ENCODE measurements around the gene GNG2. TPM values are rescaled to one million over a fixed set of nuclear protein-coding genes. Genes with fewer than 3 reads are reported as not detected.

Gene GNG2
- total RNA-seq (2014; rRNA removed) (6.8 and 9.3 TPM in 2 replicates), Bru-seq, nascent RNA (percentile 51 among the genes with signal in this experiment), BruChase-seq, experiment 1, labeled RNA remaining after a 6-hour chase (percentile 49 among the genes with signal in this experiment), BruChase-seq, experiment 2, labeled RNA remaining after a 2-hour chase (percentile 45 among the genes with signal in this experiment)
- long read RNA-seq, transcript GNG2-213 (4 exons, 2,125 nt): major isoform, 9 of 21 reads
- long read RNA-seq, partial matches to known transcripts: 1 of 21 reads
- long read RNA-seq, other reads (novel, unspliced or antisense): 10 of 21 reads

- TSS peak; percentile 24 for BruUV-seq (replicated peaks)
- H3F3A ChIP-seq (ENCODE audit: low read length, unreplicated experiment): no peaks in the 10 kb centered on the region
- no peaks in the 10 kb centered on the region for H3K9me3 ChIP-seq (ENCODE audit: low read length)
- peak within 1 kb of the TSS; percentile 75 for H3K4me3 ChIP-seq (ENCODE audit: low read length)
- peak within 1 kb of the TSS; percentile 94 for H3K4me2 ChIP-seq (ENCODE audit: low read length)
- no peaks in the 10 kb centered on the region for H3K27me3 ChIP-seq (ENCODE audit: low read length)
- ATAC-seq (peak; percentile 100), DNase-seq (peak; percentile 73)
- no peaks in the 10 kb centered on the region for H3K9me2 ChIP-seq (replicated peaks; ENCODE audit: low read length)
- TF ChIP-seq EZH2 (IDR thresholded peaks at IDR 0.05; ENCODE audit: low read length, unreplicated experiment): no peak
- no peak for TF ChIP-seq EZH2phosphoT487 (IDR thresholded peaks at IDR 0.05; ENCODE audit: borderline replicate concordance, low read length)
- TF ChIP-seq CTCF (conservative IDR thresholded peaks at IDR 0.05; ENCODE audit: low read depth, low read length): no peak
- peak within 1 kb of the TSS; percentile 53 for H3K9ac ChIP-seq (ENCODE audit: low read length)
- intact Hi-C loops (cut with micrococcal nuclease): loop anchor here (1.0 kb wide), 3 partner anchors 38 to 119 kb away; no protein-coding TSS in a partner anchor
- H4K20me1 ChIP-seq (ENCODE audit: low read length): no peaks in the 10 kb centered on the region
- peaks cover 28% of the 10 kb centered on the region for H3K4me1 ChIP-seq (ENCODE audit: insufficient read depth, low read length)
- H3K36me3 ChIP-seq (ENCODE audit: low read depth, low read length): no peaks in the 10 kb centered on the region
- no peaks in the 10 kb centered on the region for H3K79me2 ChIP-seq (ENCODE audit: low read length)
- H3K27ac ChIP-seq (ENCODE audit: low read length): peak within 1 kb of the TSS; percentile 36
- peak within 1 kb of the TSS; percentile 78 for H2AFZ ChIP-seq (ENCODE audit: low read length)
- POLR2A ChIA-PET (ENCODE audit: unreplicated experiment): interaction anchor here (0.5 to 1.0 kb wide), 6 partner anchors 26 to 701 kb away, joined by 4 to 11 read pairs (median 6); no protein-coding TSS in a partner anchor
- CTCF ChIA-PET: interaction anchor here (0.6 to 2.8 kb wide), 8 partner anchors 32 to 1489 kb away, joined by 3 to 17 read pairs (median 5); no protein-coding TSS in a partner anchor
Observed at GRCh38 chr14:51860164-51860824, at the start of gene GNG2. GNG2 (plus strand) TSS chr14:51860612; CDS start chr14:51950679, 90,067 bp downstream.

DNA sequence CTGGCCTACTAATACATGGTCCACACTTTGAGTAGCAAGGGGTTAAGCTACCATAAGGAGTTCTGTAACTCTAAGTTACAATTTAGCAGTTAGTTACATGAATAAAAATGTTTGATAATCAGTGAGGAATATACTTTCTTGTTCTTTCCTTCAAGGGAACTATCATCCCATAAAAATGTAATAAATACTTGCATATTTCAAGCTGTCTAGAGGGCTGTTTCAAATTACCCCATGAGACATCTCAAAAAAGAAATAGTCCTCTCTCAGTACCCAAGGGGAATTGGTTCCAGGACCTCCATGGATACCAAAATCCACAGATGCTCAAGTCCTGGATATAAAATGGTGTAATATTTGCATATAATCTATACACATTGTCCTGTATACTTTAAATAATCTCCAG lies 48.7 kb upstream of the GNG2 start:
- CTCF ChIA-PET: no interaction called here
- POLR2A ChIA-PET (ENCODE audit: unreplicated experiment): interaction anchor here (0.6 kb wide), 1 partner anchor 49 kb away, joined by 4 read pairs; the partner anchor contains the start of gene GNG2

More for the DNA sequence above, 48.7 kb upstream of the GNG2 start:
- TF ChIP-seq CTCF (conservative IDR thresholded peaks at IDR 0.05; ENCODE audit: low read depth, low read length) (no peak), EZH2phosphoT487 (IDR thresholded peaks at IDR 0.05; ENCODE audit: borderline replicate concordance, low read length) (no peak), EZH2 (IDR thresholded peaks at IDR 0.05; ENCODE audit: low read length, unreplicated experiment) (no peak)
- H3K9me2 ChIP-seq (replicated peaks; ENCODE audit: low read length): no peaks in the 10 kb centered on the region
- no peak overlapping the region for H3K4me2 ChIP-seq (ENCODE audit: low read length)
- no peak overlapping the region for H2AFZ ChIP-seq (ENCODE audit: low read length)
- no peaks in the 10 kb centered on the region for H3K9me3 ChIP-seq (ENCODE audit: low read length)
- H3K27me3 ChIP-seq (ENCODE audit: low read length): no peaks in the 10 kb centered on the region
- H3F3A ChIP-seq (ENCODE audit: low read length, unreplicated experiment): no peaks in the 10 kb centered on the region
- intact Hi-C loops (cut with micrococcal nuclease): no loop called here
- no peak overlapping the region for H3K9ac ChIP-seq (ENCODE audit: low read length)
- H3K27ac ChIP-seq (ENCODE audit: low read length): no peak overlapping the region
- no peaks in the 10 kb centered on the region for H3K79me2 ChIP-seq (ENCODE audit: low read length)
- H3K4me3 ChIP-seq (ENCODE audit: low read length): no peak overlapping the region
- DNase-seq (no peak), ATAC-seq (no peak)
- no peaks in the 10 kb centered on the region for H4K20me1 ChIP-seq (ENCODE audit: low read length)
- BruUV-seq (replicated peaks): no TSS peak
- H3K4me1 ChIP-seq (ENCODE audit: insufficient read depth, low read length): no peaks in the 10 kb centered on the region
- no peaks in the 10 kb centered on the region for H3K36me3 ChIP-seq (ENCODE audit: low read depth, low read length)
